Measurements from ENCODE around the gene NEDD4.

- TF ChIP-seq EP300 (IDR thresholded peaks at IDR 0.05; ENCODE audit: borderline replicate concordance) (no peak), CEBPB (IDR thresholded peaks at IDR 0.05) (no peak), CREB1 (IDR thresholded peaks at IDR 0.05; ENCODE audit: low read depth) (no peak), TCF12 (IDR thresholded peaks at IDR 0.05; ENCODE audit: low read depth) (no peak), TAF1 (IDR thresholded peaks at IDR 0.05; ENCODE audit: low read depth) (no peak)
These were observed 39.0 kb upstream of the NEDD4 start for GRCh38 chr15:56032373-56032772.

Measured in Ishikawa (cell line).